Effector memory CD8-positive, alpha-beta T cell (primary cell): ENCODE results near the gene PHLDB1.
A peak's percentile ranks its signal among the peaks of the same experiment; 100 is the strongest.

Source experiments
- ATAC-seq: fragments of 150-1000 bp; cut with Tn5 transposase; replicated peaks from 2 replicates; pipeline ENCODE4 v1.10.0; 2021; ENCODE audit warnings: mild to moderate bottlenecking, moderate library complexity
- DNase-seq, 3 experiments: peaks; one replicate each; pipeline ENCODE4 v3.0.0; 2021
- H3K27ac Mint-ChIP-seq, 2 donors: one replicate each; pipeline ENCODE4 v1.8.0; 2022; ENCODE audit warnings: mild to moderate bottlenecking in 2 of 2, mixed read lengths in 2 of 2, moderate library complexity in 2 of 2
- H3K27me3 Mint-ChIP-seq, 2 donors: one replicate each; pipeline ENCODE4 v1.8.0; 2022; ENCODE audit warnings: mixed read lengths in 2 of 2
- H3K36me3 Mint-ChIP-seq: one replicate; pipeline ENCODE4 v1.8.0; 2022; ENCODE audit warnings: mild to moderate bottlenecking, moderate library complexity, mixed read lengths; ENCODE audit not compliant: insufficient read depth
- H3K4me1 Mint-ChIP-seq, 2 donors: one replicate each; pipeline ENCODE4 v1.8.0; 2022; ENCODE audit warnings: low read depth in 2 of 2, mixed read lengths in 2 of 2
- H3K4me3 Mint-ChIP-seq, 2 donors: one replicate each; pipeline ENCODE4 v1.8.0; 2022; ENCODE audit warnings: mild to moderate bottlenecking in 2 of 2, mixed read lengths in 2 of 2, moderate library complexity in 2 of 2
- H3K9me3 Mint-ChIP-seq, 2 donors: one replicate each; pipeline ENCODE4 v1.8.0; 2022; ENCODE audit warnings: mixed read lengths in 2 of 2

PHLDB1 gene

GRCh38 chr11:118631142-118631909 lies 23.9 kb downstream of the PHLDB1 start:
- H3K4me3 Mint-ChIP-seq, result no peak overlapping the region
- H3K9me3 Mint-ChIP-seq, result no peaks in the 10 kb centered on the region
- DNase-seq (no peak), ATAC-seq (no peak)
- peaks cover 0 to 5% of the 10 kb centered on the region in 2 donors for H3K4me1 Mint-ChIP-seq
- H3K36me3 Mint-ChIP-seq, result no peaks in the 10 kb centered on the region
- H3K27ac Mint-ChIP-seq, result no peak overlapping the region
- H3K27me3 Mint-ChIP-seq, result peaks cover 0 to 18% of the 10 kb centered on the region in 2 donors

GRCh38 chr11:118632577-118633318 lies 25.3 kb downstream of the PHLDB1 start:
- H3K4me1 Mint-ChIP-seq, result peaks cover 0 to 5% of the 10 kb centered on the region in 2 donors
- no peak overlapping the region for H3K27ac Mint-ChIP-seq
- no peak overlapping the region for H3K4me3 Mint-ChIP-seq
- peaks cover 0 to 18% of the 10 kb centered on the region in 2 donors for H3K27me3 Mint-ChIP-seq
- no peaks in the 10 kb centered on the region for H3K36me3 Mint-ChIP-seq
- DNase-seq (no peak), ATAC-seq (no peak)
- H3K9me3 Mint-ChIP-seq, result no peaks in the 10 kb centered on the region

GRCh38 chr11:118633319-118633690 lies 25.9 kb downstream of the PHLDB1 start:
- Mint-ChIP-seq H3K4me3 (no peak overlapping the region), H3K27ac (no peak overlapping the region), H3K27me3 (peaks cover 0 to 18% of the 10 kb centered on the region in 2 donors), H3K4me1 (peaks cover 0 to 5% of the 10 kb centered on the region in 2 donors), H3K36me3 (no peaks in the 10 kb centered on the region), H3K9me3 (no peaks in the 10 kb centered on the region)
- no peak for DNase-seq
- ATAC-seq, result no peak

DNA sequence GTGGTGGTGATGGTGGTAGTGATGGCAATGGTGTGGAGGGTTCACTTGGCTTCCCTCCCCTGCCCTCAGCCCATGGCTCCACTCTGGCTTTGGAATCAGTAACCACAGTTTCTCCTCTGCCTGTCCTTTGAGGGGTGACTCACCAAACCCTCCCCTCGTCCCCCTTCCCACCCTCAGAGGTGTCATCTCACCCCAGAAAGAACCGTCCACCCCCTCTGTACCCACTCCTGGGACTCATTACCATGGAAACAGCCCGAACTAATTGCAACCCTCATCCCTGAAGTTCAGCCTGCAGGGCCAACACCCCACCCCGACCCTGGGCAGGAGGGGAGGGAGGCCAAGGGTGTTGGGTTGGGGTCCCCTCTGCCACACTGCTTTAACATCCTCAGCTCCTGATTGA lies 26.6 kb downstream of the PHLDB1 start:
- Mint-ChIP-seq H3K4me1 (peaks cover 0 to 5% of the 10 kb centered on the region in 2 donors), H3K4me3 (no peak overlapping the region), H3K36me3 (no peaks in the 10 kb centered on the region)

GRCh38 chr11:118634431-118635236 lies 27.2 kb downstream of the PHLDB1 start:
- peak overlapping the region in 1 of 2 donors; percentile 8 for H3K4me3 Mint-ChIP-seq
- DNase-seq, result no peak
- no peaks in the 10 kb centered on the region for H3K36me3 Mint-ChIP-seq

More for the DNA sequence above, 26.6 kb downstream of the PHLDB1 start:
- Mint-ChIP-seq H3K9me3 (no peaks in the 10 kb centered on the region), H3K27ac (no peak overlapping the region), H3K27me3 (peaks cover 0 to 18% of the 10 kb centered on the region in 2 donors)
- DNase-seq (no peak), ATAC-seq (no peak)

GRCh38 chr11:118635237-118635591 lies 27.8 kb downstream of the PHLDB1 start:
- Mint-ChIP-seq H3K9me3 (no peaks in the 10 kb centered on the region), H3K27ac (no peak overlapping the region), H3K4me1 (peaks cover 0 to 5% of the 10 kb centered on the region in 2 donors), H3K27me3 (peaks cover 0 to 18% of the 10 kb centered on the region in 2 donors), H3K36me3 (no peaks in the 10 kb centered on the region), H3K4me3 (no peak overlapping the region)
- DNase-seq (no peak), ATAC-seq (no peak)

More at GRCh38 chr11:118634431-118635236, 27.2 kb downstream of the PHLDB1 start:
- Mint-ChIP-seq H3K4me1 (peaks cover 0 to 5% of the 10 kb centered on the region in 2 donors), H3K27me3 (peaks cover 0 to 18% of the 10 kb centered on the region in 2 donors), H3K9me3 (no peaks in the 10 kb centered on the region), H3K27ac (no peak overlapping the region)
- no peak for ATAC-seq

DNA sequence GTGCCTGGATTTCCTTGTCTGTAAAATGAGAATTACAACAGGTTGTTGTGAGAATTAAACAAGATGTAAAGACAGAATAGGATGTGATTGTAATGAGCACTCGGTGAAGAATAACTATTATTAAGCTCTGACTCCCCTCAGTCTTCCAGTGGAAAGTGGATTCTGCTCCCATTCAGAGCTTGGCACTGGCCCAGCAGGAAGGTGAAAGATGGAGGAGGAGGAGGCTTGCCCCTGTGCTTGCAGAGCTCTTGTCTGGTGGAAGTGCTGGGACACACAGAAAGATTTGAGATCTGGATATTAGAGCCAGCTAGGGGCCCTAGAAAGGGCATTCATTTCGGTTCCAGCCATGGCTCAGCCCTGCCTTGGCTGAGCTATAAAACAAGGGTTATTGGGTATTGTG lies 28.2 kb downstream of the PHLDB1 start:
- ATAC-seq, result no peak
- H3K27ac Mint-ChIP-seq, result no peak overlapping the region
- no peak overlapping the region for H3K4me3 Mint-ChIP-seq
- H3K9me3 Mint-ChIP-seq, result no peaks in the 10 kb centered on the region
- no peaks in the 10 kb centered on the region for H3K36me3 Mint-ChIP-seq
- H3K27me3 Mint-ChIP-seq, result peaks cover 0 to 18% of the 10 kb centered on the region in 2 donors
- no peak for DNase-seq
- H3K4me1 Mint-ChIP-seq, result peaks cover 0 to 5% of the 10 kb centered on the region in 2 donors

DNA sequence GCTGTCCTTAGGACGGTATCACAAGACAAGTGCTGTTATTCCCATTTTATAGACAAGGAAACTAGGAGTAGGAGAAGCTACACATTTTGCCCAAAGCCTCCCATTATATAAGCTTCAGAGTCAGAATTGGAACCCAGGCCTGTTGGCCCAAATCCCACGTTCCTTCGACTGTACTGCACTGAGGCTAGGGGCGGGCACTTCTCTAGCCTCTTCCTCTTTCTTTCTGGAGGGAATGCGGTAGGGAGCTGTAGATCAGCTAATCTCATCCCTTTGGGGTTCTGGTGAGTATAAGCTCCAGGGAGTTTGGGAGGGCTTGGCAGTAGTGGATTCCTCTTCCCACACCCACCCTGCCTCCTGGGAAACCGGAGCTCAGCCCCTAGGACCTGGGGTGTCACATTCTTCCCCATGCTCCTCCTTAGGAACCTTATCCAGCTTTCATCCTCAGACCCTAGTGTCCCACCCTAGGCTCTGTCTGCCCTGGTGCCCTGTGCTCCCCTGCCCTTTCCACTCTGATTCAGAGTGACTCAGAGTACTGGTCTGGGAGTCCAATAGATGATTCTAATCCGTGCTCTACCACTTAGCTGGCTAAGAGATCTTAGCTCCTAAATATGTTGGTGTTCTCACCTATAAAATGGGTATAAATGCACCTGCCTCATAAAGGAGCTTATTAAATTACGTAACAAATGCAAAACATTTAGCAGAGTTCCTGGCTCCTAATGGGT lies 29.3 kb downstream of the PHLDB1 start:
- H3K36me3 Mint-ChIP-seq, result no peaks in the 10 kb centered on the region
- H3K4me3 Mint-ChIP-seq, result no peak overlapping the region
- no peak for DNase-seq
- peaks cover 0 to 18% of the 10 kb centered on the region in 2 donors for H3K27me3 Mint-ChIP-seq
- no peak overlapping the region for H3K27ac Mint-ChIP-seq
- H3K4me1 Mint-ChIP-seq, result peaks cover 0 to 5% of the 10 kb centered on the region in 2 donors
- ATAC-seq, result no peak
- no peaks in the 10 kb centered on the region for H3K9me3 Mint-ChIP-seq

- H3K36me3 Mint-ChIP-seq, result no peaks in the 10 kb centered on the region
- DNase-seq (no peak), ATAC-seq (no peak)
- peaks cover 0 to 9% of the 10 kb centered on the region in 2 donors for H3K27me3 Mint-ChIP-seq
- H3K4me3 Mint-ChIP-seq, result no peak overlapping the region
- no peak overlapping the region for H3K27ac Mint-ChIP-seq
- peaks cover 0 to 5% of the 10 kb centered on the region in 2 donors for H3K4me1 Mint-ChIP-seq
- H3K9me3 Mint-ChIP-seq, result no peaks in the 10 kb centered on the region
These were observed 31.3 kb downstream of the PHLDB1 start for GRCh38 chr11:118638726-118639125.

GRCh38 chr11:118639899-118640298 lies 32.5 kb downstream of the PHLDB1 start:
- DNase-seq (no peak), ATAC-seq (no peak)
- Mint-ChIP-seq H3K27me3 (peaks cover 0 to 9% of the 10 kb centered on the region in 2 donors), H3K27ac (no peak overlapping the region), H3K4me3 (no peak overlapping the region), H3K9me3 (no peaks in the 10 kb centered on the region), H3K36me3 (no peaks in the 10 kb centered on the region), H3K4me1 (no peaks in the 10 kb centered on the region)

DNA sequence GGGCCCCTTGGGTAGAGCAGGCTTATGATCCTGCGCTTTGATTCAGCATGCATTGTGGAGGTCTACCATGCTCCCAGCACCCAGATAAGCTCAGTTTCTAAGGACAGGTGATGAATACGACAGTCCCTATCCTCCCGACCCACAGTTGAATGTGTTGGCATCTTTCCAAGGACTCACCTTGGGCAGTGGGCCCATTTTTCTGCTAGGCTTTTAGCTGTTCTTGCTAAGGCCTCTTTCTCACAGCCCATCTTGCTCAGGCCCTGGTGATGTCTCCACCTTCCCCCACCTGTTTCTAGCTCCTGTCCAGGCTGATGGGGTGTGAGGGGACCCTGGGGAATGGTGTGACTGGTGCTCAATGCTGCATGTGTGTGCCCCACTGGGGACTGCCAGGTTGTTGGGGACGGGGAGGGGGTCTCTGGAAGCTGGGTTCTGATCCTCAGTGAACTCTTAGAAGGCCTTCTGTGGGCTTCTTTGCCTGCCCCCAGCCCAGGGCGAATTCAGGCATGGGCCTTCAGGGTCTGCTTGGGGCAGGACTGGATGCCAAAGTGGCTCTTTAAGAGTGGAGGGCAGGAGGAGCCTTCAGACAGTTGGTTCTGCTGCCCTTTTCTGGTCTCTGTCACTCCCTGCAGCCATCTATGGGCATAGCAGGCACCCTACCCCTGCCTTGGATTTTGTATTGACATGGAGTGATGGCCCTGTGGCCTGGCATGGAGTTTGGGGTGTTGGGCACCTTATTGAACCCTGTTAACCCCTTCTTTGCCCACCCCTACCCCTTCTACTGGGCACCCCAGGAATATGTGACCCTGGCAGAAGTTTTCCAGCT lies 33.1 kb downstream of the PHLDB1 start:
- Mint-ChIP-seq H3K4me3 (no peak overlapping the region), H3K4me1 (no peaks in the 10 kb centered on the region), H3K27ac (no peak overlapping the region), H3K36me3 (no peaks in the 10 kb centered on the region), H3K27me3 (peaks cover 0 to 9% of the 10 kb centered on the region in 2 donors), H3K9me3 (no peaks in the 10 kb centered on the region)
- ATAC-seq (no peak), DNase-seq (no peak)

DNA sequence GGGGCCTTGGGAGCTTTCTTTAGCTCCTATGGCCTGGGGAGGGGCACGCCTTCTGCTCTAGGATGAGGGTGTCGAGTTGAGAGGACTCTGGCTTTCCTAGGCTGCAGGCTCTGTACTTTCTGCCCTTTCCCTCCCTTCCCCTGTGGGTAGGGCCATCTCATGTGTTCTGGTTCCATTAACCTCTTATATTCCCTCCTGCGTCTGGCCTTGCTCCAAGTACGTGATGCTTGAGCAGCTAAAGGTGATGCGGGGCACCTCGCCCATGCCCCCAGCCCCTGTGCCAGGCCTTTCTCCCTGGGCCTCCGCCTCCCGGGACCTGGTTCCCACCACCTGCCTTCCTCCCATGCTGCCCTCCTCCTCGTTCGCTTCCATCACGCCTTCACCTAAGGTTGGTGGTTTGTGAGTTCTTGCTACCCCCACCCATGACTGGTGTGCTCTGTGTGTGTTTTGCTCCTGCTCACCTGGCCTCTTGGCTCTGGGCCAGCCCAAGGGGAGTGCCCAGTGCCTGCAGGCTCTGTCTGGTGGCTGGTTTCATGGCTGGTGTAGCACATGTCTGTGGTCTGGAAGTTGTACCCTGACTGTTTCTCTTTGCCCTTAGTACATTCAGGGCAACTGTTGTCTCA lies 34.1 kb downstream of the PHLDB1 start:
- no peak for ATAC-seq
- H3K4me3 Mint-ChIP-seq, result no peak overlapping the region
- no peaks in the 10 kb centered on the region for H3K36me3 Mint-ChIP-seq

More for the DNA sequence above, 34.1 kb downstream of the PHLDB1 start:
- Mint-ChIP-seq H3K27ac (no peak overlapping the region), H3K9me3 (no peaks in the 10 kb centered on the region), H3K4me1 (no peaks in the 10 kb centered on the region), H3K27me3 (no peaks in the 10 kb centered on the region)
- no peak for DNase-seq
